Esophagus muscularis mucosa (tissue), 3 donors: ENCODE measurements around the gene SEPSECS.
"Not testable (repeated sequence)": the region's sequence is repeated elsewhere in the genome, so short reads cannot be mapped to it uniquely, and the experiment has no call there.

ENCODE experiments used
- POLR2A ChIP-seq: fragments of 450-650 bp; IDR thresholded peaks from one replicate; pipeline ENCODE4 v1.6.1; 2017; ENCODE audit warnings: antibody characterized with exemption, moderate library complexity, mild to moderate bottlenecking, low read depth
- POLR2AphosphoS5 ChIP-seq, 2 donors: sonication (generic); formaldehyde crosslinking; IDR thresholded peaks; one replicate each; pipeline ENCODE4 v1.6.1; 2017; ENCODE audit warnings: antibody characterized with exemption in 2 of 2
- TF ChIP-seq, protein P1 (sequence below), 3 experiments: fragments of 200-600 bp in 2 of 3; fragments of 450-650 bp in 1 of 3; sonication (generic) in 2 of 3; IDR thresholded peaks; one replicate each; pipeline ENCODE4 v1.5.1; 2017 to 2019; ENCODE audit warnings: antibody characterized with exemption in 3 of 3, mild to moderate bottlenecking in 2 of 3, moderate library complexity in 1 of 3

DNA sequence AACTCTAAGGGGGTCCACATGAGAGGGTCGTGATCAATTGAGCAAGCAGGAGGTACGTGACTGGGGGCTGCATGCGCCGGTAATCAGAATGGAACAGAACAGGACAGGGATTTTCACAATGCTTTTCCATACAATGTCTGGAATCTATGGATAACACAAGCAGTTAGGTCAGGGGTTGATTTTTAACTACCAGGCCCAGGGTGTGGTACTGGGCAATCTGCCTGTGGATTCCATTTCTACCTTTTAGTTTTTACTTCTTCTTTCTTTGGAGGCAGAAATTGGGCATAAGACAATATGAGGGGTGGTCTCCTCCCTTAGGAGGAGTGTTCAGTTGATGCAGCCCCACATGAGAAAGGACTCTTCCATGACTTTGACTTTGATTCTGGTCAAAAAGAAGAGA lies 76.8 kb downstream of the SEPSECS start:
- TF ChIP-seq, protein P1, sequence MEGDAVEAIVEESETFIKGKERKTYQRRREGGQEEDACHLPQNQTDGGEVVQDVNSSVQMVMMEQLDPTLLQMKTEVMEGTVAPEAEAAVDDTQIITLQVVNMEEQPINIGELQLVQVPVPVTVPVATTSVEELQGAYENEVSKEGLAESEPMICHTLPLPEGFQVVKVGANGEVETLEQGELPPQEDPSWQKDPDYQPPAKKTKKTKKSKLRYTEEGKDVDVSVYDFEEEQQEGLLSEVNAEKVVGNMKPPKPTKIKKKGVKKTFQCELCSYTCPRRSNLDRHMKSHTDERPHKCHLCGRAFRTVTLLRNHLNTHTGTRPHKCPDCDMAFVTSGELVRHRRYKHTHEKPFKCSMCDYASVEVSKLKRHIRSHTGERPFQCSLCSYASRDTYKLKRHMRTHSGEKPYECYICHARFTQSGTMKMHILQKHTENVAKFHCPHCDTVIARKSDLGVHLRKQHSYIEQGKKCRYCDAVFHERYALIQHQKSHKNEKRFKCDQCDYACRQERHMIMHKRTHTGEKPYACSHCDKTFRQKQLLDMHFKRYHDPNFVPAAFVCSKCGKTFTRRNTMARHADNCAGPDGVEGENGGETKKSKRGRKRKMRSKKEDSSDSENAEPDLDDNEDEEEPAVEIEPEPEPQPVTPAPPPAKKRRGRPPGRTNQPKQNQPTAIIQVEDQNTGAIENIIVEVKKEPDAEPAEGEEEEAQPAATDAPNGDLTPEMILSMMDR (IDR thresholded peaks at IDR 0.05), result not testable (repeated sequence)
- not testable (repeated sequence) for TF ChIP-seq POLR2AphosphoS5 (IDR thresholded peaks at IDR 0.05); POLR2A
